Naive thymus-derived CD8-positive, alpha-beta T cell (primary cell): Measurements from ENCODE around the gene LSM14A. TPM values are rescaled to one million over a fixed set of nuclear protein-coding genes. Genes with fewer than 3 reads are reported as not detected.
"Not testable (repeated sequence)": the region's sequence is repeated elsewhere in the genome, so short reads cannot be mapped to it uniquely, and the experiment has no call there.

Source experiments
- ATAC-seq, 2 donors: fragments of 150-1000 bp; cut with Tn5 transposase in 1 of 2; sonication (Bioruptor Pico), chemical (Tn5 transposase) in 1 of 2; 1 replicate in 1 of 2; 2 replicates in 1 of 2; pipeline ENCODE4 v1.10.0; 2021; ENCODE audit warnings: mild to moderate bottlenecking in 2 of 2, moderate library complexity in 2 of 2
- POLR2A ChIA-PET: fragments of 350-600 bp; sonication (Branson Sonifier 250); formaldehyde crosslinking; loops from one replicate; lab custom pipeline; 2021; ENCODE audit warnings: antibody characterized with exemption; lab: Charles Lee
- DNase-seq, 10 donors: peaks; one replicate each; pipeline versions ENCODE4 v3.0.0 to v3.0.0-alpha.2; 2020 to 2022
- H3K27ac Mint-ChIP-seq, 10 donors: one replicate each; pipeline ENCODE4 v1.8.0; 2020 to 2022; ENCODE audit warnings: mild to moderate bottlenecking in 10 of 10, mixed read lengths in 10 of 10, moderate library complexity in 4 of 10, inconsistent platforms in 1 of 10
- H3K27me3 Mint-ChIP-seq, 5 donors: one replicate each; pipeline ENCODE4 v1.8.0; 2021 to 2022; ENCODE audit warnings: mixed read lengths in 5 of 5
- H3K36me3 Mint-ChIP-seq, 3 donors: one replicate each; pipeline ENCODE4 v1.8.0; 2020 to 2022; ENCODE audit warnings: mixed read lengths in 3 of 3, mild to moderate bottlenecking in 2 of 3, inconsistent platforms in 1 of 3
- H3K4me1 Mint-ChIP-seq, 4 donors: one replicate each; pipeline ENCODE4 v1.8.0; 2021 to 2022; ENCODE audit warnings: mixed read lengths in 4 of 4
- H3K4me3 Mint-ChIP-seq, 10 donors: one replicate each; pipeline ENCODE4 v1.8.0; 2020 to 2022; ENCODE audit warnings: mild to moderate bottlenecking in 10 of 10, mixed read lengths in 10 of 10, moderate library complexity in 6 of 10, inconsistent platforms in 1 of 10
- H3K9me3 Mint-ChIP-seq, 9 donors: one replicate each; pipeline ENCODE4 v1.8.0; 2020 to 2022; ENCODE audit warnings: mixed read lengths in 9 of 9, mild to moderate bottlenecking in 3 of 9, inconsistent platforms in 1 of 9, moderate library complexity in 1 of 9
- polyA plus RNA-seq, 3 donors: library from polyadenylated mRNA; unstranded; fragments of 300-500 nt; fragmentation: Illumina TruSeq; gene quantifications; one replicate each; pipeline ENCODE4 v1.2.3, GENCODE V29; 2021
- total RNA-seq, 8 experiments: library from RNA in 2 of 8; stranded (reverse) in 2 of 8; gene quantifications; one replicate each; pipeline ENCODE4 v1.2.3 and lab custom pipeline; 2021 to 2026

LSM14A gene
- total RNA-seq (100 to 1,000 TPM; 196 to 209 TPM), polyA plus RNA-seq (100 to 1,000 TPM; 163 to 193 (median 172) TPM), total RNA-seq (lab: John Stamatoyannopoulos, UW) (149 to 238 (median 193) reads per million in 6 experiments)

- Mint-ChIP-seq H3K4me3 (peak within 1 kb of the TSS; percentile 82 to 99 (median 97)), H3K27ac (peak within 1 kb of the TSS; percentile 90 to 100 (median 98)), H3K4me1 (peaks cover 11 to 50% (median 43%) of the 10 kb centered on the region in 4 donors), H3K36me3 (peaks cover 1 to 28% (median 8%) of the 10 kb centered on the region in 3 donors), H3K9me3 (no peaks in the 10 kb centered on the region), H3K27me3 (no peaks in the 10 kb centered on the region)
- ATAC-seq (peak; percentile 87 to 91), DNase-seq (peak; percentile 92 to 96 (median 94))
- POLR2A ChIA-PET, result interaction anchor here (0.5 to 2.8 kb wide), 28 partner anchors 11 to 1201 kb away, joined by 3 to 25 read pairs (median 4); partner anchors contain the start of genes CEP89, GPI, UBA2 and ZNF302
Observed at GRCh38 chr19:34171877-34172660, at the start of gene LSM14A. LSM14A (plus strand) TSS chr19:34172504; CDS start chr19:34172643, 139 bp downstream.

DNA sequence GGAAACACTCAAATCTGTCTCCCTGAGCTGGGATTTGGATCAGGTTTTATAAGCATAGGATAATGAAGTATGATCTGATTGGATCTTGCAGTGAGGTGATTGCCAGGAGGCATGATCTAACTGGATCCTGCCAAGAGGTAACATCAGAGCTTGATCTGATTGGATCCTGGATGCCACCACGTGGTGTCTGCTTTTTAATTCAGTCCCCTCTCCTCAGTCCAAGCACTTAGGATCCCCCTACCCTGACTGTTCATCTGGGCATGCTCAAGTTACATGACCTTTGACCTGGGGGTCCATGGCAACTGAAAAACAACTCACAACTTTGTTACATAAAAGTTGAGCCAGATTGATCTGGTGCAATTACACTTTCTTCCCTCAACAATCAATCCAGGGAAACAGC is 47.5 kb upstream of the LSM14A start:
- no peaks in the 10 kb centered on the region for H3K36me3 Mint-ChIP-seq
- no peak for ATAC-seq
- H3K27me3 Mint-ChIP-seq, result peaks cover 0 to 1% (median 0%) of the 10 kb centered on the region in 5 donors
- peaks cover 0 to 4% (median 1%) of the 10 kb centered on the region in 4 donors for H3K4me1 Mint-ChIP-seq
- POLR2A ChIA-PET, result no interaction called here
- H3K4me3 Mint-ChIP-seq, result no peak overlapping the region
- H3K9me3 Mint-ChIP-seq, result no peaks in the 10 kb centered on the region
- no peak overlapping the region for H3K27ac Mint-ChIP-seq
- no peak for DNase-seq

DNA sequence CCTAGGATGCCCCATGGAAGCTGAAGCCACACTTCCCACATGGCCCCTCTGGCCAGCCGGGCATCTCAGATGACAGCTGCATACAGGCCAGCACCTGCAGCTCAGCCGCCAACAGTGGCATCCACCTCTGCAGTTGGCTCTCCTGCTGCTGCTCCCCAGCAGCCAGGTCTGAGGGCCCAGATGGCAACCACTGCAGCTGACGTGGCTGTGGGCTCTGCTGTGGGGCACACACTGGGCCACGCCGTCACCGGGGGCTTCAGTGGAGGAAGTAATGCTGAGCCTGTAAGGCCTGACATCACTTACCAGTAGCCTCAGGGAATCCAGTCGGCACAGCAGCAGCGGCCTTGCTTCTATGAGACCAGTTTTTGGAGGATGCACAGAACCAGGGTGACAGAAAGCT is 45.3 kb upstream of the LSM14A start:
- Mint-ChIP-seq H3K4me1 (no peaks in the 10 kb centered on the region), H3K27ac (no peak overlapping the region), H3K4me3 (no peak overlapping the region), H3K36me3 (no peaks in the 10 kb centered on the region), H3K27me3 (peaks cover 0 to 1% (median 0%) of the 10 kb centered on the region in 5 donors), H3K9me3 (no peaks in the 10 kb centered on the region)
- POLR2A ChIA-PET, result interaction anchor here (0.7 kb wide), 1 partner anchor 111 kb away, joined by 3 read pairs; no protein-coding TSS in a partner anchor
- DNase-seq (no peak), ATAC-seq (no peak)

GRCh38 chr19:34127684-34128189 is 44.6 kb upstream of the LSM14A start:
- POLR2A ChIA-PET, result interaction anchor here (0.7 kb wide), 1 partner anchor 110 kb away, joined by 3 read pairs; no protein-coding TSS in a partner anchor
- no peak for DNase-seq
- Mint-ChIP-seq H3K27ac (no peak overlapping the region), H3K36me3 (no peaks in the 10 kb centered on the region), H3K4me3 (no peak overlapping the region), H3K27me3 (no peaks in the 10 kb centered on the region), H3K4me1 (no peaks in the 10 kb centered on the region), H3K9me3 (no peaks in the 10 kb centered on the region)
- no peak for ATAC-seq

- H3K4me1 Mint-ChIP-seq, result no peaks in the 10 kb centered on the region
Observed at GRCh38 chr19:34128558-34129250, 43.6 kb upstream of the LSM14A start.

GRCh38 chr19:34131100-34131499 is 41.2 kb upstream of the LSM14A start:
- H3K36me3 Mint-ChIP-seq, result no peaks in the 10 kb centered on the region
- H3K27ac Mint-ChIP-seq, result no peak overlapping the region
- no peaks in the 10 kb centered on the region for H3K27me3 Mint-ChIP-seq
- no peaks in the 10 kb centered on the region for H3K9me3 Mint-ChIP-seq
- DNase-seq (no peak), ATAC-seq (no peak)
- H3K4me1 Mint-ChIP-seq, result peaks cover 0 to 12% (median 5%) of the 10 kb centered on the region in 4 donors
- POLR2A ChIA-PET, result no interaction called here
- H3K4me3 Mint-ChIP-seq, result peak overlapping the region in 1 of 10 donors; percentile 14

More at GRCh38 chr19:34128558-34129250, 43.6 kb upstream of the LSM14A start:
- H3K4me3 Mint-ChIP-seq, result no peak overlapping the region
- ATAC-seq (no peak), DNase-seq (no peak)
- no peaks in the 10 kb centered on the region for H3K36me3 Mint-ChIP-seq
- H3K27me3 Mint-ChIP-seq, result no peaks in the 10 kb centered on the region
- POLR2A ChIA-PET, result no interaction called here
- no peaks in the 10 kb centered on the region for H3K9me3 Mint-ChIP-seq
- H3K27ac Mint-ChIP-seq, result no peak overlapping the region

DNA sequence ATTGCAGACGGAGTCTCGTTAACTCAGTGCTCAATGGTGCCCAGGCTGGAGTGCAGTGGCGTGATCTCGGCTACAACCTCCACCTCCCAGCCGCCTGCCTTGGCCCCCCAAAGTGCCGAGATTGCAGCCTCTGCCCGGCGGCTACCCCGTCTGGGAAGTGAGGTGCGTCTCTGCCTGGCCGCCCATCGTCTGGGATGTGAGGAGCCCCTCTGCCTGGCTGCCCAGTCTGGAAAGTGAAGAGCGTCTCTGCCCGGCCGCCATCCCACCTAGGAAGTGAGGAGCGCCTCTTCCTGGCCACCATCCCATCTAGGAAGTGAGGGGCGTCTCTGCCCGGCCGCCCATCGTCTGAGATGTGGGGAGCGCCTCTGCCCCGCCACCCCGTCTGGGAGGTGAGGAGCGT is 40.2 kb upstream of the LSM14A start:
- H3K4me3 Mint-ChIP-seq, H3K36me3 Mint-ChIP-seq, H3K27ac Mint-ChIP-seq, POLR2A ChIA-PET, H3K27me3 Mint-ChIP-seq, ATAC-seq, DNase-seq, H3K9me3 Mint-ChIP-seq: not testable (repeated sequence)
- peaks cover 0 to 12% (median 5%) of the 10 kb centered on the region in 4 donors for H3K4me1 Mint-ChIP-seq

GRCh38 chr19:34132706-34133105 is 39.6 kb upstream of the LSM14A start:
- H3K4me3 Mint-ChIP-seq, H3K36me3 Mint-ChIP-seq, H3K9me3 Mint-ChIP-seq, ATAC-seq, H3K27me3 Mint-ChIP-seq, DNase-seq, H3K27ac Mint-ChIP-seq, POLR2A ChIA-PET: not testable (repeated sequence)
- H3K4me1 Mint-ChIP-seq, result peaks cover 0 to 12% (median 5%) of the 10 kb centered on the region in 4 donors

- Mint-ChIP-seq H3K4me1 (peaks cover 0 to 12% (median 5%) of the 10 kb centered on the region in 4 donors), H3K9me3 (no peaks in the 10 kb centered on the region), H3K4me3 (peak overlapping the region; percentile 85 to 97 (median 94)), H3K27ac (peak overlapping the region in 9 of 10 donors; percentile 91 to 96 (median 96)), H3K36me3 (no peaks in the 10 kb centered on the region), H3K27me3 (no peaks in the 10 kb centered on the region)
- POLR2A ChIA-PET, result interaction anchor here (0.6 to 2.2 kb wide), 7 partner anchors 9 to 1099 kb away, joined by 3 to 25 read pairs (median 3); partner anchors contain the start of gene LSM14A
- DNase-seq (peak; percentile 88 to 96 (median 94)), ATAC-seq (peak; percentile 96 to 97)
Observed at GRCh38 chr19:34134190-34135053, 37.9 kb upstream of the LSM14A start.

DNA sequence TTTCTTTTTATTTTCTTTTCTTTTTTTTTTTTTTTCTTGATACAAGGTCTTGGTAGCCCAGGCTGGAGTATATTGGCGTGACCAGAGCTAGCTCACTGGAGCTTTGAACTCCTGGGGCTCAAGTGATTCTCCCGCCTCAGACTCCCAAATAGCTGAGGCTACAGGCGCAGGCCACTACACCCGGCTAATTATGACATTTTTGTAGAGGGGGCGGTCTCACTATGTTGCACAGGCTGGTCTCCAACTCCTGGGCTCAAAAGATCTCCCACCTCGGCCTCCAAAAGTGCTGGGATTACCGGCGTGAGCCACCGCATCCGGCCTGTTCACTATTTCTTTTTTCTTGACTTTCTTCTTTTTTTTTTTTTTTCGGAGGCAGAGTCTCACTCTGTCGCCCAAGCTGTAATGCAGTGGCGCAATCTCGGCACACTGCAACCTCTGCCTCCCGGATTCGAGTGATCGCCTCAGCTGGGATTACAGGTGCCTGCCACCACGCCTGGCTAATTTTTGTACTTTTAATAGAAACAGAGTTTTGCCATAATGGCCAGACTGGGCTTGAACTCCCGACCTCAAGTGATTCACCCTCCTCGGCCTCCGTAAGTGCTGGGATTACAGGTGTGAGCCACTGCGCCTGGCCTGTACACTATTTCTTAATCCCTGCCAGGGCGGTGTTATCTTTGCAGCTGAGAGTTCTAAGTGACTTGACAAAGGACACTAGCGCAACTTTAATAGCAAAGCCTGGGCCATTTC is 37.1 kb upstream of the LSM14A start:
- peak overlapping the region; percentile 85 to 97 (median 94) for H3K4me3 Mint-ChIP-seq
- POLR2A ChIA-PET, result interaction anchor here (0.6 to 2.2 kb wide), 6 partner anchors 9 to 1098 kb away, joined by 3 to 25 read pairs (median 3); partner anchors contain the start of gene LSM14A
- H3K27me3 Mint-ChIP-seq, result no peaks in the 10 kb centered on the region
- ATAC-seq, result no peak
- peaks cover 0 to 12% (median 5%) of the 10 kb centered on the region in 4 donors for H3K4me1 Mint-ChIP-seq
- no peak for DNase-seq
- no peaks in the 10 kb centered on the region for H3K36me3 Mint-ChIP-seq
- peak overlapping the region in 9 of 10 donors; percentile 87 to 96 (median 95) for H3K27ac Mint-ChIP-seq
- H3K9me3 Mint-ChIP-seq, result no peaks in the 10 kb centered on the region
